GM06990 (cell line): ENCODE data around the gene PRKD1.

Experiments
- DNase-seq: peaks from one replicate; pipeline ENCODE4 v3.0.0-alpha.2; 2011; ENCODE audit not compliant: insufficient read length; ENCODE audit errors: extremely low read depth
- H3K27me3 ChIP-seq: replicated peaks from 2 replicates; pipeline ENCODE4 v1.6.0; 2011; ENCODE audit warnings: low read length; ENCODE audit not compliant: control insufficient read depth, insufficient read depth
- H3K36me3 ChIP-seq: 2 replicates; pipeline ENCODE4 v1.5.1; 2011; ENCODE audit warnings: low read length; ENCODE audit not compliant: control insufficient read depth, insufficient read depth
- H3K4me3 ChIP-seq: replicated peaks from 2 replicates; pipeline ENCODE4 v1.5.1; 2011; ENCODE audit warnings: low read depth, mild to moderate bottlenecking, control low read depth, low read length
- TF ChIP-seq, protein P1 (sequence below): IDR thresholded peaks from 2 replicates; pipeline ENCODE4 v1.5.1; 2011; ENCODE audit warnings: low read length, control low read depth, mild to moderate bottlenecking, inconsistent platforms; ENCODE audit not compliant: insufficient read depth, poor library complexity, severe bottlenecking

Gene PRKD1

DNA sequence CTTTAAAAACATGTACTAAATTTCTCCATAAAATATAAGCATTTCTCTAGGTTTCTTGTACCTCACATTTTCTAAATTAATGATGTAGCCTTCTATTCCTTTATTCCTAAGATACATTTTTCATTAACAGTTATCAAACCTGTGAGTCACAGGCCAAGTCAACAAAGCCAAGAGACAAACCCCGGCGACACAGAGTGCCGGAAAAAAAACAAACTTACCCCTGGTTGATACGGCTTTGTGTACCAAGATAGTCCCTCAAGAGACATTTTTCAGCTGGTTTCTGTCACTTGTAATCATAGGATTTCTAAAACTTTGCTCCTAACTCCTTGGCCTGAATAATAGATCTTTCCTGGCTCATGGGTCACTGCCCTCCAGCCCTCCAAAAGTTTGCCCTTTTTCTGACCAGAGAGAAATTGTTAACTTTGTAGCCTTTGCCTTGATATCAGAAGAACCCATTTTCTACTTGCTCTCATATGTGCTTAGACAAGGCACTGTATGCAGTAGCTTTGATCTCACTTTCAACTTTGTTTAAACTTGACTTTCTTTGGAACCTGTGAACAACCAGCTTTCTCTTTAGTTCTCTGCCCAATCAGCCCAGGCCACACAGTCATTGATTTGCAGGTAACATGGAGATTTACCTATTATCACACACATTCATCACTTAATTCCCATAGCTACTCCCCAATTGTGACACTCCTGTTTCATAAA, 172.2 kb downstream of the PRKD1 start:
- Histone ChIP-seq H3K36me3 (no peaks in the 10 kb centered on the region), H3K4me3 (no peak overlapping the region), H3K27me3 (no peaks in the 10 kb centered on the region)
- DNase-seq: no peak
- TF ChIP-seq, protein P1, sequence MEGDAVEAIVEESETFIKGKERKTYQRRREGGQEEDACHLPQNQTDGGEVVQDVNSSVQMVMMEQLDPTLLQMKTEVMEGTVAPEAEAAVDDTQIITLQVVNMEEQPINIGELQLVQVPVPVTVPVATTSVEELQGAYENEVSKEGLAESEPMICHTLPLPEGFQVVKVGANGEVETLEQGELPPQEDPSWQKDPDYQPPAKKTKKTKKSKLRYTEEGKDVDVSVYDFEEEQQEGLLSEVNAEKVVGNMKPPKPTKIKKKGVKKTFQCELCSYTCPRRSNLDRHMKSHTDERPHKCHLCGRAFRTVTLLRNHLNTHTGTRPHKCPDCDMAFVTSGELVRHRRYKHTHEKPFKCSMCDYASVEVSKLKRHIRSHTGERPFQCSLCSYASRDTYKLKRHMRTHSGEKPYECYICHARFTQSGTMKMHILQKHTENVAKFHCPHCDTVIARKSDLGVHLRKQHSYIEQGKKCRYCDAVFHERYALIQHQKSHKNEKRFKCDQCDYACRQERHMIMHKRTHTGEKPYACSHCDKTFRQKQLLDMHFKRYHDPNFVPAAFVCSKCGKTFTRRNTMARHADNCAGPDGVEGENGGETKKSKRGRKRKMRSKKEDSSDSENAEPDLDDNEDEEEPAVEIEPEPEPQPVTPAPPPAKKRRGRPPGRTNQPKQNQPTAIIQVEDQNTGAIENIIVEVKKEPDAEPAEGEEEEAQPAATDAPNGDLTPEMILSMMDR: no peak

DNA sequence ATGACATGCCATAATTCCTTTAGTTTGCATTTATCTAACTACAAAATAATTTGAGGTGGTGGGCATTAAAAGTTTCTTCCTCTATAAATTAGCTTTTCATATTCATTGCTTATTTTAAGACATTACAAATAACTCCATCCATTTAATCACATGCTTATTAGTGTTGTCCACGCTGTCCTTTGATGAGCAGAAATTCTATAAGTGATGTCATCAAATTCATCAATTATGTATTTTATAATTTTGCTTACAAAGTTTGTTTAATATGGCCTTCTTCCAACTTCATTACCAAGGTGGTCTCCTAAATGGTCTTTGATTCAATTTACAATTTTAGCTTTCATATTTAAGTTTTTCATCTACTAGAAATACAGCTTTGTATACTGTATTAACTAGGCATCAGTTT, 173.5 kb downstream of the PRKD1 start:
- DNase-seq: no peak
- Histone ChIP-seq H3K36me3 (no peaks in the 10 kb centered on the region), H3K27me3 (no peaks in the 10 kb centered on the region), H3K4me3 (no peak overlapping the region)
- TF ChIP-seq, protein P1: no peak

DNA sequence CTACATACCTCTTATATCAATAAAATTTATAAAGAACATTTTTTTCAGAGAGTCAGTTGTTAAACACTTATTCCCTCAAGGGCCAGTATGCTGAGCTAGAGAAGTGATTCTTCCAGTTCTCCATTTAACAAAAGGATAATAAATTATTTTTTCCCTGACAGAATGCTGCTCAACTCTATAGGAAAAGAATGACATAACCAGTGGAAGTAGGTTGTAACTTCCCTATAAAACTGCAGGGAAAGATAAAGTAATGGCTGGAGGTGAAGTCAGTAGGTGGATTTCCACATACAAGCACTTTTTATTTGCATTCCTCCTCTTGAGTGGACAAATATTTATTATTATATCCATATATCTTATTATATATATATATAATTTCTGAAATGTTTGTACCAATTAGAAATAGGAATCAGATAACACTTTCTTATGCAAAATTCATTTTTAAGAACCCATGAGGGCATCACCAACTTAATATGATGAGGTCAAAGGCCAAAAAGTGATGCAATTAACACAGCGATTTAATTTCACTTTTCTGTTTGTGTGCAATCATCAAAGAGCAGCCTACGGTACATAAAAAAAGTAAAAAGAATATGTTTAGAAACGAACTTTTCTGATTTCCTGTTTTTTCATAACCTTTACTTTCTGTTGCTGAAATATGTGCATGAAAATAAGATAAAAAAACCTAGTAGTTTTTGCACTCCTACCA, 175.3 kb downstream of the PRKD1 start:
- Histone ChIP-seq H3K27me3 (no peaks in the 10 kb centered on the region), H3K4me3 (no peak overlapping the region), H3K36me3 (no peaks in the 10 kb centered on the region)
- TF ChIP-seq, protein P1: no peak
- no peak for DNase-seq

DNA sequence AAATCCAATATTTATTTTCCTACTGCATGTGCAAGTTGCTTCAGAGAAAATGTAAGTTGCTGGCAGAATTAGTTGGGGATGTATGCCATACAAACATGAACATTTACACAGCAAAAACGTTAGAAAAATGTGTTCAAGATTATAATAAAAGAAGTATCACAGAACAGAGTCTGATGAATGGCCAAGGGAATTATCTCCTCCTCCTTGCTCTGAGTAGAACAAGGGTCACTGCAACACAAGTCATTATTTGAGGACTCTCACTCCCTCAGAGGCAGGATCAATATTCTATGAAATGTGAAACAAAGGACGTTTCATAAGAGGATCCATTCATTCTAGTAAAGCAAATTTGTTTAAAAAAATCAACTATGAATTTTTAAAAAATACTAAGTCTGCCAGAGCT, 177.8 kb downstream of the PRKD1 start:
- H3K36me3 ChIP-seq: no peaks in the 10 kb centered on the region
- TF ChIP-seq, protein P1: no peak
- no peaks in the 10 kb centered on the region for H3K27me3 ChIP-seq
- DNase-seq: no peak
- no peak overlapping the region for H3K4me3 ChIP-seq

DNA sequence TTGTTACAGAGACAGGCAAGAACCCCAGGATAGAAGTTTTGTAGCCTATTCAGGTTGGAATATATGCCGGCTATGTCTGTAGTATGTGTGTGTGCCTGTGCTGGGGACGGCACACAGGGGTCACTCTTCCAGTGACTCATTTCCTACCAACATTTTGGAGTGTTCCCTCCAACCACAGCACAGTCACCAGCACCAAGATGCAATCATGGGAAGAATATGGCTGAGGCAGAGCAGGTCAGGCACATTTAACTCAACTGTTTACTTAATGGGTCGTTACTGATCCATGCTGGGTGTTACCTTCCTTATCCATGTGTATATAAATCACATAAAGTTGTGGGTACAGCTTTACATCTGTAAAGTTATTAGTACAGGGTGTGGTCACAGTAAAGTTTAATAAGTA, 178.3 kb downstream of the PRKD1 start:
- TF ChIP-seq, protein P1: no peak
- H3K4me3 ChIP-seq: no peak overlapping the region
- no peak for DNase-seq
- H3K36me3 ChIP-seq: no peaks in the 10 kb centered on the region
- no peaks in the 10 kb centered on the region for H3K27me3 ChIP-seq

DNA sequence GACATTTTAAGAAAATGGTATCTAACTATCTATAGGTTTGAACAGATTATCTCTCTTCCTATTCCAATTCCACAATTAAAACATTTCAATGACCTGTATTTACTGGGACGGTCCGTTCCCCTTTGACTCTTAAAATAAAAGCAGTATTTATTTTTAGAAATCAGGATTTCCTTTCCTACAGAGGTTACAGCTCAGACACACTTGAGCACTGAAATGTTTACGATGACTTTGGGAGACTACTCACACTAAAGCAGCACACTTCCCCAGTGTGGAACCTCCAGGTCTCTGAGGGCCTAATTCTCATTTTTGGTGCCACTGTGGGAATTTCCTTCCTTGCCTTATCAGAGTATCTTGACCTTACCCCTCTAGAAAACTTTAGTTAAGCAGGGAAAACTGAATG, 181.8 kb downstream of the PRKD1 start:
- no peak for DNase-seq
- H3K27me3 ChIP-seq: no peaks in the 10 kb centered on the region
- TF ChIP-seq, protein P1: no peak

More for the DNA sequence above, 181.8 kb downstream of the PRKD1 start:
- no peak overlapping the region for H3K4me3 ChIP-seq
- no peaks in the 10 kb centered on the region for H3K36me3 ChIP-seq
